Lung (tissue), 12 donors: Measurements from ENCODE around the gene AGAP1. TPM values are rescaled to one million over a fixed set of nuclear protein-coding genes. Genes with fewer than 3 reads are reported as not detected.

ENCODE experiments used
- ATAC-seq: fragments of 200-7000 bp; cut with Tn5 transposase; one replicate; pipeline ENCODE4 v1.9.1; 2020; ENCODE audit warnings: moderate number of reproducible peaks; ENCODE audit not compliant: insufficient read depth, low FRiP score
- DNase-seq, 3 donors: peaks; one replicate each; pipeline ENCODE4 v3.0.0-alpha.2; 2013 to 2017
- H3K27ac ChIP-seq, 2 donors: one replicate each; pipeline ENCODE4 v1.5.1; 2013; ENCODE audit warnings: mild to moderate bottlenecking in 2 of 2, moderate library complexity in 2 of 2, control low read depth in 1 of 2, inconsistent platforms in 1 of 2, low read depth in 1 of 2, low read length in 1 of 2
- H3K27me3 ChIP-seq, 3 donors: one replicate each; pipeline ENCODE4 v1.5.1; 2013; ENCODE audit warnings: low read length in 2 of 3; ENCODE audit not compliant: control insufficient read depth in 3 of 3, insufficient read depth in 3 of 3
- H3K36me3 ChIP-seq, 4 donors: one replicate each; pipeline ENCODE4 v1.5.1; 2013; ENCODE audit warnings: low read length in 4 of 4, mild to moderate bottlenecking in 1 of 4, moderate library complexity in 1 of 4; ENCODE audit not compliant: control insufficient read depth in 4 of 4, insufficient read depth in 4 of 4
- H3K4me1 ChIP-seq, 5 donors: one replicate each; pipeline ENCODE4 v1.5.1; 2013; ENCODE audit warnings: low read length in 5 of 5, mild to moderate bottlenecking in 2 of 5, moderate library complexity in 1 of 5; ENCODE audit not compliant: control insufficient read depth in 5 of 5, insufficient read depth in 5 of 5
- H3K4me3 ChIP-seq: one replicate; pipeline ENCODE4 v1.5.1; 2013; ENCODE audit warnings: mild to moderate bottlenecking, control low read depth, moderate library complexity
- H3K9ac ChIP-seq, 2 donors: one replicate each; pipeline ENCODE4 v1.5.1; 2013; ENCODE audit warnings: low read length in 2 of 2, control low read depth in 1 of 2; ENCODE audit not compliant: insufficient read depth in 1 of 2
- H3K9me3 ChIP-seq, 4 donors: one replicate each; pipeline ENCODE4 v1.5.1; 2013; ENCODE audit warnings: low read length in 3 of 4, mild to moderate bottlenecking in 1 of 4, moderate library complexity in 1 of 4; ENCODE audit not compliant: control insufficient read depth in 4 of 4, insufficient read depth in 3 of 4
- WGBS, 2 donors: extraction: QIAGEN DNeasy Blood & Tissue Kit; methylation state at CpG; one replicate each; pipeline ENCODE4 v1.1.7; 2013; 5-methylcytosine and 5-hydroxymethylcytosine counted together
- polyA plus RNA-seq, 2 donors: library from polyadenylated mRNA; stranded (reverse); fragments of 200-250 nt; gene quantifications; one replicate each; pipeline ENCODE4 v1.2.1, GENCODE V29; 2013
- total RNA-seq, 2 donors: library from RNA; depleted of rRNA in 1 of 2; stranded (reverse); fragments of >200 nt in 1 of 2; gene quantifications; one replicate each; pipeline ENCODE4 v1.2.1, GENCODE V29; 2014 to 2021
- TF ChIP-seq, protein P1 (sequence below): IDR thresholded peaks from 2 replicates; pipeline ENCODE4 v1.5.1; 2012; ENCODE audit warnings: mild to moderate bottlenecking; ENCODE audit errors: control extremely low read depth, extremely low read depth
- donor health status: control.
- donor health status: control.
- donor health status: Bipolar disorder and iron deficiency.
- donor health status: healthy.
- donor health status: DM: yes; HTN: yes; CAD: no.

Gene AGAP1
- total and polyA plus RNA-seq, 4 donors, result 6.6 to 39.4 (median 20.2) TPM

DNA sequence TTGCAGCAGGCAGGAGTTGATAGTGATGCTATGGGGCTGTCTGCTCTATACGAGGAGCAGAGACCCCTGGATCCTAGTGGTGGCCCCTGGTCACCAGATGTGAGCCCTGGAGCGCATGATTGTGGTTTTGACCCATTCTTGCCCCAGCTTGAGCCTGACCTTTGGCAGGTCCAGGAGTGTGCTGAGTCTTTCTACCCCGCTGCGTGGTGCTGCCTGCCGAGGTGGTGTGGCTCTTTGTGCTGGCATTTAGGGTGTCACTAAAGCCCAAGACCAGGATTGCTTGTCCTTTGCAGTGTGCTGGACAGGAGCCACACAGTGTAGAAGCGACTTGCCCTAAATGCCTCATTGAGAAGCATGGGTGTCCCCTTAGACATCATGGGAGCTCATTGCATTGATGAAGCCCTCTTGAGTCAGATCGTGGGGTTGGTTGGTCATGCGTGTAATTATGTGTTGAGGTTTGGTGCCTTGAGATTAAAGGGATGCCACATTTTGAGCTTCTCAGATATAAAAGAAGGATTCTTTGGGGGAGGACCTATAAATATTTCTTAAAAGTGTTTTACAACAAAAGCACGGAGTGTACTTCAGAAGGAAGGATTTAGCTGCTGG lies 88.3 kb downstream of the AGAP1 start:
- ATAC-seq (no peak), DNase-seq (no peak)
- H3K9ac ChIP-seq, result no peak overlapping the region
- no peak overlapping the region for H3K27ac ChIP-seq
- H3K27me3 ChIP-seq, result no peaks in the 10 kb centered on the region
- H3K9me3 ChIP-seq, result no peaks in the 10 kb centered on the region
- H3K36me3 ChIP-seq, result no peaks in the 10 kb centered on the region
- no peak overlapping the region for H3K4me3 ChIP-seq
- TF ChIP-seq, protein P1, sequence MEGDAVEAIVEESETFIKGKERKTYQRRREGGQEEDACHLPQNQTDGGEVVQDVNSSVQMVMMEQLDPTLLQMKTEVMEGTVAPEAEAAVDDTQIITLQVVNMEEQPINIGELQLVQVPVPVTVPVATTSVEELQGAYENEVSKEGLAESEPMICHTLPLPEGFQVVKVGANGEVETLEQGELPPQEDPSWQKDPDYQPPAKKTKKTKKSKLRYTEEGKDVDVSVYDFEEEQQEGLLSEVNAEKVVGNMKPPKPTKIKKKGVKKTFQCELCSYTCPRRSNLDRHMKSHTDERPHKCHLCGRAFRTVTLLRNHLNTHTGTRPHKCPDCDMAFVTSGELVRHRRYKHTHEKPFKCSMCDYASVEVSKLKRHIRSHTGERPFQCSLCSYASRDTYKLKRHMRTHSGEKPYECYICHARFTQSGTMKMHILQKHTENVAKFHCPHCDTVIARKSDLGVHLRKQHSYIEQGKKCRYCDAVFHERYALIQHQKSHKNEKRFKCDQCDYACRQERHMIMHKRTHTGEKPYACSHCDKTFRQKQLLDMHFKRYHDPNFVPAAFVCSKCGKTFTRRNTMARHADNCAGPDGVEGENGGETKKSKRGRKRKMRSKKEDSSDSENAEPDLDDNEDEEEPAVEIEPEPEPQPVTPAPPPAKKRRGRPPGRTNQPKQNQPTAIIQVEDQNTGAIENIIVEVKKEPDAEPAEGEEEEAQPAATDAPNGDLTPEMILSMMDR, result no peak
- WGBS, 2 donors, result 92 to 94% methylated on average over 9 of the region's 9 CpGs
- peaks cover 0 to 8% (median 3%) of the 10 kb centered on the region in 5 donors for H3K4me1 ChIP-seq

DNA sequence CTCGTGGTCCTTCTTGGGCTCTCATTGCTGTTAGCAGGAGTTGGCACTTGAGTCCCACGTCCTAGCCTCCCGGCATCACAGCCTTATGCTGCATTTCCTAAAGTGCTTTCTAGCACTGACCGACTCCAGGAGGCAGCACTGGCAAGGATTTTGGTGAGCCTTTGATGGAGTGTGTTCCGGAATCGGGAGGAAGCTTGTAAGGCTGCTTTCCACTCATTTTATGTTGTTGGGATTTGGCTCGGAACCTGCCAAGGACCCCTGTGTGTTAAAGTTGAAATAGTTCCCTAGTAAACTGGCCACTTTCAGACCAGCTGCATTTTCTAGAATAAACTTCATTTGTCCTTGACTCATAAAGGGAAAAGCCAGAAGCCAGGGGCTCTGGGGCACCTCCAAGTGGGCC lies 88.9 kb downstream of the AGAP1 start:
- H3K27ac ChIP-seq, result no peak overlapping the region
- TF ChIP-seq, protein P1, result no peak
- H3K36me3 ChIP-seq, result no peaks in the 10 kb centered on the region
- H3K9me3 ChIP-seq, result no peaks in the 10 kb centered on the region
- ATAC-seq, result no peak
- H3K9ac ChIP-seq, result no peak overlapping the region
- H3K4me3 ChIP-seq, result no peak overlapping the region
- H3K4me1 ChIP-seq, result peaks cover 0 to 4% (median 3%) of the 10 kb centered on the region in 5 donors
- WGBS, 2 donors, result 82 to 86% methylated on average over 7 of the region's 7 CpGs
- H3K27me3 ChIP-seq, result no peaks in the 10 kb centered on the region
- DNase-seq, result no peak

DNA sequence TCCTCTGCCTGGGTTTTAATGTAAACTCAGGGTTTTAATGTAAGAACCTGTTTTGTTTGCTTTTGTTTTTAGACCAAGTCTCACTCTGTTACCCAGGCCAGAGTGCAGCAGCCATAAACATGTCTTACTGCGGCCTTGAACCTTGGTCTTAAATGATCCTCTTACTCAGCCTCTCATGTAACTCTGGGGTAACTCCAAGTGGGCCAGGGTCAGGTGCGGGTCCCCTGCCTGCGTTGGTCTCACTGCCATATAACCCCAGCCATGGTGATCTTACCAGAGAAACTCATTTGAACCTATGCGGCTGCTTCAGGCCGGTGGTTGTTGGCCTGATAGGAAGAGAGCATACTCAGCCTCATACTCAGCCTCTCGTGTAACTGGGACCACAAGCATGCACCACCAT lies 89.3 kb downstream of the AGAP1 start:
- Histone ChIP-seq H3K36me3 (no peaks in the 10 kb centered on the region), H3K27me3 (no peaks in the 10 kb centered on the region), H3K9me3 (no peaks in the 10 kb centered on the region), H3K4me3 (no peak overlapping the region), H3K4me1 (peaks cover 0 to 3% (median 0%) of the 10 kb centered on the region in 5 donors), H3K9ac (no peak overlapping the region), H3K27ac (no peak overlapping the region)
- DNase-seq, result no peak
- TF ChIP-seq, protein P1, result no peak
- no peak for ATAC-seq
- WGBS, 2 donors, result 94% methylated on average over 6 of the region's 6 CpGs
